ENCODE results near the gene CFAP141. TPM values are rescaled to one million over a fixed set of nuclear protein-coding genes. Genes with fewer than 3 reads are reported as not detected.
"Not testable (repeated sequence)": the region's sequence is repeated elsewhere in the genome, so short reads cannot be mapped to it uniquely, and the experiment has no call there.

CFAP141 gene
- total and polyA plus RNA-seq, 3 donors from 2014 or later: 4.0 to 38.3 (median 8.4) TPM

GRCh38 chr1:154212083-154212482 lies 6.0 kb upstream of the CFAP141 start:
- no peaks in the 10 kb centered on the region for H3K36me3 ChIP-seq (ENCODE audit: low read depth, missing control alignments)
- intact Hi-C loops (cut with DNase I; ENCODE audit: low total_unique reads): no loop called here
- H3K4me3 ChIP-seq: no peak overlapping the region
- no peak for DNase-seq
- TF ChIP-seq CTCF (IDR thresholded peaks at IDR 0.05) (no peak), POLR2A (IDR thresholded peaks at IDR 0.05) (no peak)
- 79 to 84% methylated on average over 10 of the region's 10 CpGs for WGBS, 2 donors
- no peak overlapping the region for H3K27ac ChIP-seq
- H3K27me3 ChIP-seq: no peaks in the 10 kb centered on the region
- no peaks in the 10 kb centered on the region for H3K9me3 ChIP-seq
- no peaks in the 10 kb centered on the region for H3K4me1 ChIP-seq

GRCh38 chr1:154208677-154209388 lies 2.7 kb upstream of the CFAP141 start:
- DNase-seq: no peak
- H3K4me3 ChIP-seq: no peak overlapping the region
- no peak overlapping the region for H3K27ac ChIP-seq
- no peaks in the 10 kb centered on the region for H3K27me3 ChIP-seq
- H3K4me1 ChIP-seq: no peaks in the 10 kb centered on the region
- H3K9me3 ChIP-seq: no peaks in the 10 kb centered on the region
- intact Hi-C loops (cut with DNase I; ENCODE audit: low total_unique reads): no loop called here
- WGBS, 2 donors: 80 to 88% methylated on average over 5 of the region's 5 CpGs
- TF ChIP-seq POLR2A (IDR thresholded peaks at IDR 0.05) (no peak), CTCF (IDR thresholded peaks at IDR 0.05) (no peak)
- no peaks in the 10 kb centered on the region for H3K36me3 ChIP-seq (ENCODE audit: low read depth, missing control alignments)

- Histone ChIP-seq H3K36me3 (ENCODE audit: low read depth, missing control alignments) (no peaks in the 10 kb centered on the region), H3K9me3 (no peaks in the 10 kb centered on the region), H3K4me3 (no peak overlapping the region), H3K27ac (no peak overlapping the region), H3K27me3 (no peaks in the 10 kb centered on the region), H3K4me1 (no peaks in the 10 kb centered on the region)
- DNase-seq: no peak
- WGBS, 2 donors: 78 to 84% methylated on average over 9 of the region's 9 CpGs
- intact Hi-C loops (cut with DNase I; ENCODE audit: low total_unique reads): no loop called here
- TF ChIP-seq CTCF (IDR thresholded peaks at IDR 0.05): no peak
- TF ChIP-seq POLR2A (IDR thresholded peaks at IDR 0.05): no peak
Observed at GRCh38 chr1:154207262-154207661, 1.1 kb upstream of the CFAP141 start.

GRCh38 chr1:154205778-154206177 lies 355 bp downstream of the CFAP141 start:
- DNase-seq; H3K36me3 ChIP-seq (ENCODE audit: low read depth, missing control alignments); H3K4me3 ChIP-seq; H3K27me3 ChIP-seq; intact Hi-C loops (cut with DNase I; ENCODE audit: low total_unique reads); H3K27ac ChIP-seq; H3K9me3 ChIP-seq; H3K4me1 ChIP-seq: not testable (repeated sequence)
- 93 to 95% methylated on average over 11 of the region's 11 CpGs for WGBS, 2 donors

GRCh38 chr1:154199563-154199879 lies 6.6 kb downstream of the CFAP141 start:
- intact Hi-C loops (cut with DNase I; ENCODE audit: low total_unique reads): no loop called here
- H3K27me3 ChIP-seq: no peaks in the 10 kb centered on the region
- no peaks in the 10 kb centered on the region for H3K36me3 ChIP-seq (ENCODE audit: low read depth, missing control alignments)
- H3K9me3 ChIP-seq: no peaks in the 10 kb centered on the region
- peaks cover 9% of the 10 kb centered on the region for H3K4me1 ChIP-seq
- peak overlapping the region in 1 of 2 donors; percentile 45 for H3K27ac ChIP-seq
- DNase-seq: no peak
- TF ChIP-seq CTCF (IDR thresholded peaks at IDR 0.05) (no peak), POLR2A (IDR thresholded peaks at IDR 0.05) (no peak)
- no peak overlapping the region for H3K4me3 ChIP-seq
- WGBS, 2 donors: 76 to 81% methylated on average over 3 of the region's 3 CpGs

All from testis (tissue), 3 donors.